Loucy (cell line): ENCODE results near the gene CYBA.

Experiments
- CTCF ChIP-seq: fragments of 200-600 bp; sonication (generic); conservative IDR thresholded peaks from 2 replicates; pipeline ENCODE4 v1.5.1; 2014; ENCODE audit warnings: mild to moderate bottlenecking, antibody characterized with exemption, low read length
- EZH2phosphoT487 ChIP-seq: fragments of 200-600 bp; IDR thresholded peaks from 2 replicates; pipeline ENCODE4 v1.6.1; 2018; ENCODE audit warnings: antibody characterized with exemption, mild to moderate bottlenecking, moderate library complexity, borderline replicate concordance

GRCh38 chr16:88649924-88650748 lies 717 bp downstream of the CYBA start:
- no peak for TF ChIP-seq CTCF
- TF ChIP-seq EZH2phosphoT487 = no peak
